GM23248 (cell line): ENCODE measurements around the gene RNF126.

Source experiments
- EZH2 ChIP-seq: fragments of 200-600 bp; sonication (generic); IDR thresholded peaks from 2 replicates; pipeline ENCODE4 v1.6.1; 2018; ENCODE audit warnings: antibody characterized with exemption, mild to moderate bottlenecking; ENCODE audit not compliant: insufficient read depth, poor library complexity, severe bottlenecking
- EZH2phosphoT487 ChIP-seq: fragments of 200-600 bp; sonication (generic); IDR thresholded peaks from 2 replicates; pipeline ENCODE4 v1.6.1; 2018; ENCODE audit warnings: antibody characterized with exemption, moderate library complexity, mild to moderate bottlenecking, low read depth; ENCODE audit not compliant: insufficient read depth

- TF ChIP-seq EZH2 (peak; percentile 6), EZH2phosphoT487 (no peak)
These were observed 47.1 kb upstream of the RNF126 start for GRCh38 chr19:709965-710571.
